Right lobe of liver (tissue), 4 donors: Measurements from ENCODE around the gene SARS1.

Experiments
- POLR2A ChIP-seq: fragments of 450-650 bp; IDR thresholded peaks from one replicate; pipeline ENCODE4 v1.6.1; 2017; ENCODE audit warnings: antibody characterized with exemption, mild to moderate bottlenecking
- TF ChIP-seq, protein P1 (sequence below), 4 donors: fragments of 200-600 bp in 3 of 4; fragments of 450-650 bp in 1 of 4; IDR thresholded peaks; one replicate each; pipeline versions ENCODE4 v1.5.1 to v1.8.0; 2016 to 2022; ENCODE audit warnings: antibody characterized with exemption in 4 of 4, mild to moderate bottlenecking in 2 of 4
- donor health status: DM: no; HTN: no; CAD: no.
- donor health status: DM: no; HTN: no; CAD: no.
- donor health status: DM: no; HTN: yes; CAD: no.

DNA sequence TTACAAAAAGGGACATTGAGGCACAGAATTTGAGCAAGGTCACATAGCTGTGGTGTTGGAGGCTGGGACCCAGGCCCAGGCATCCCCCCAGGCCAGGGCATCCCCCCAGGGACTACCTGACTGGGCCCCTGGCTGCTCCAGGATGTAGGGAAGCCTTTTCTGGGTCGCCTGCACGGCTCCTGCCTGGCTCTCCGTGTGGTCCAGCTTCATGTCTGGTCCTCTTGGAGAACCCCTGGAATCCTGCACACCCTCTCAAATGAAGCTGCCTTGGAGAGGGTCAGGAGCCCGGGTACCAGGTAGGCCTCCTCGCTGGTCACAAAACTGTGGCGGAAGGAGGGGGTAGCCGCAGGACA, 34.7 kb downstream of the SARS1 start:
- TF ChIP-seq POLR2A: no peak
- TF ChIP-seq, protein P1, sequence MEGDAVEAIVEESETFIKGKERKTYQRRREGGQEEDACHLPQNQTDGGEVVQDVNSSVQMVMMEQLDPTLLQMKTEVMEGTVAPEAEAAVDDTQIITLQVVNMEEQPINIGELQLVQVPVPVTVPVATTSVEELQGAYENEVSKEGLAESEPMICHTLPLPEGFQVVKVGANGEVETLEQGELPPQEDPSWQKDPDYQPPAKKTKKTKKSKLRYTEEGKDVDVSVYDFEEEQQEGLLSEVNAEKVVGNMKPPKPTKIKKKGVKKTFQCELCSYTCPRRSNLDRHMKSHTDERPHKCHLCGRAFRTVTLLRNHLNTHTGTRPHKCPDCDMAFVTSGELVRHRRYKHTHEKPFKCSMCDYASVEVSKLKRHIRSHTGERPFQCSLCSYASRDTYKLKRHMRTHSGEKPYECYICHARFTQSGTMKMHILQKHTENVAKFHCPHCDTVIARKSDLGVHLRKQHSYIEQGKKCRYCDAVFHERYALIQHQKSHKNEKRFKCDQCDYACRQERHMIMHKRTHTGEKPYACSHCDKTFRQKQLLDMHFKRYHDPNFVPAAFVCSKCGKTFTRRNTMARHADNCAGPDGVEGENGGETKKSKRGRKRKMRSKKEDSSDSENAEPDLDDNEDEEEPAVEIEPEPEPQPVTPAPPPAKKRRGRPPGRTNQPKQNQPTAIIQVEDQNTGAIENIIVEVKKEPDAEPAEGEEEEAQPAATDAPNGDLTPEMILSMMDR (IDR thresholded peaks at IDR 0.05): no peak
